Endothelial cell of umbilical vein (primary cell): ENCODE data around the gene EVC. TPM values are rescaled to one million over a fixed set of nuclear protein-coding genes. Genes with fewer than 3 reads are reported as not detected.

ENCODE experiments used
- BruUV-seq: library from RNA; stranded (reverse); fragments of 400-500 nt; replicated peaks from 2 replicates; lab custom pipeline; 2021; lab: Mats Ljungman, UMichigan
- CTCF ChIA-PET: fragments of 300-600, 350-600 bp; sonication (Branson Sonifier 250); formaldehyde crosslinking; loops from one replicate; lab custom pipeline; 2021; ENCODE audit warnings: antibody characterized with exemption, inconsistent platforms; lab: Charles Lee
- POLR2A ChIA-PET: fragments of 300-600, 350-600 bp; sonication (Branson Sonifier 250); formaldehyde crosslinking; loops from one replicate; lab custom pipeline; 2021; ENCODE audit warnings: antibody characterized with exemption, inconsistent platforms; lab: Charles Lee
- DNase-seq: peaks from one replicate; pipeline ENCODE4 v3.0.0-alpha.2; 2011; ENCODE audit warnings: low read depth, low spot score
- FAIRE-seq: peaks from 2 replicates; lab custom pipeline; 2011; peaks lifted over from hg19 to GRCh38; lab: Jason Lieb, UNC
- H2AFZ ChIP-seq: 2 replicates; pipeline ENCODE4 v1.6.0; 2012; ENCODE audit warnings: low read depth, low read length, control low read depth, inconsistent platforms
- H3K27ac ChIP-seq: 2 replicates; pipeline ENCODE4 v1.5.1; 2011; ENCODE audit warnings: low read depth, mild to moderate bottlenecking, control low read depth, low read length, moderate library complexity; ENCODE audit not compliant: insufficient read depth
- H3K27me3 ChIP-seq, 2 experiments: 2 replicates each; pipeline versions ENCODE4 v1.6.0 to v1.6.1; 2011; ENCODE audit warnings: low read length in 2 of 2, mixed read lengths in 1 of 2; ENCODE audit not compliant: control insufficient read depth in 2 of 2, insufficient read depth in 2 of 2
- H3K36me3 ChIP-seq, 2 experiments: 2 replicates in 1 of 2; 3 replicates in 1 of 2; pipeline ENCODE4 v1.5.1; 2011; ENCODE audit warnings: low read length in 2 of 2, mild to moderate bottlenecking in 1 of 2, moderate library complexity in 1 of 2; ENCODE audit not compliant: control insufficient read depth in 2 of 2, insufficient read depth in 2 of 2; ENCODE audit errors: extremely low read depth in 1 of 2
- H3K4me1 ChIP-seq: 3 replicates; pipeline ENCODE4 v1.5.1; 2011; ENCODE audit warnings: mild to moderate bottlenecking, low read length; ENCODE audit not compliant: control insufficient read depth, insufficient read depth; ENCODE audit errors: extremely low read depth
- H3K4me2 ChIP-seq: 2 replicates; pipeline ENCODE4 v1.6.1; 2011; ENCODE audit warnings: low read length, control low read depth, mixed read lengths; ENCODE audit not compliant: insufficient read depth
- H3K4me3 ChIP-seq, 3 experiments: fragments of 200-600 bp in 1 of 3; sonication (generic), shearing (Covaris generic) in 1 of 3; replicated peaks in 1 of 3; 2 replicates each; pipeline ENCODE4 v1.5.1; 2011 to 2016; ENCODE audit warnings: control low read depth in 3 of 3, low read length in 3 of 3, mild to moderate bottlenecking in 2 of 3, inconsistent platforms in 1 of 3, low read depth in 1 of 3, moderate library complexity in 1 of 3; ENCODE audit not compliant: insufficient read depth in 1 of 3
- H3K79me2 ChIP-seq: 2 replicates; pipeline ENCODE4 v1.6.0; 2012; ENCODE audit warnings: low read length, inconsistent platforms; ENCODE audit not compliant: control insufficient read depth, insufficient read depth
- H3K9ac ChIP-seq: replicated peaks from 2 replicates; pipeline ENCODE3; 2011; ENCODE audit warnings: low read length, control low read depth; ENCODE audit not compliant: insufficient read depth; ENCODE audit errors: extremely low read depth
- H3K9me1 ChIP-seq: replicated peaks from 3 replicates; pipeline ENCODE4 v1.6.0; 2011; ENCODE audit warnings: mild to moderate bottlenecking, low read length; ENCODE audit not compliant: control insufficient read depth, insufficient read depth; ENCODE audit errors: extremely low read depth
- H3K9me3 ChIP-seq: replicated peaks from 2 replicates; pipeline ENCODE4 v1.5.1; 2012; ENCODE audit warnings: low read length, inconsistent platforms; ENCODE audit not compliant: control insufficient read depth, insufficient read depth
- H4K20me1 ChIP-seq: replicated peaks from 2 replicates; pipeline ENCODE3; 2011; ENCODE audit warnings: mild to moderate bottlenecking, low read length; ENCODE audit not compliant: control insufficient read depth, insufficient read depth; ENCODE audit errors: extremely low read depth
- EZH2 ChIP-seq: IDR thresholded peaks from 2 replicates; pipeline ENCODE4 v1.6.1; 2012; ENCODE audit warnings: borderline replicate concordance, low read depth, mild to moderate bottlenecking, moderate library complexity, low read length, inconsistent platforms; ENCODE audit not compliant: severe bottlenecking
- GATA2 ChIP-seq: IDR thresholded peaks from 2 replicates; pipeline ENCODE4 v1.7.0; 2011; ENCODE audit warnings: low read depth, mild to moderate bottlenecking, moderate library complexity, mixed read lengths, low read length; ENCODE audit not compliant: insufficient read length, insufficient read depth
- JUN ChIP-seq: IDR thresholded peaks from 2 replicates; pipeline ENCODE4 v1.6.1; 2011; ENCODE audit warnings: borderline replicate concordance, low read depth; ENCODE audit not compliant: insufficient read length, insufficient read depth
- MYC ChIP-seq: IDR thresholded peaks from one replicate; pipeline ENCODE4 v1.6.1; 2011; ENCODE audit warnings: mild to moderate bottlenecking, low read depth, low read length
- POLR2A ChIP-seq: IDR thresholded peaks from 2 replicates; pipeline ENCODE4 v1.6.1; 2012; ENCODE audit warnings: low read depth, mild to moderate bottlenecking, control low read depth, low read length
- dilution Hi-C: fragments of 300-500 bp; cut with MboI; formaldehyde crosslinking; loops from one replicate; pipeline ENCODE4 v1.15.0; 2019; ENCODE audit warnings: low sequenced_read_pairs; ENCODE audit not compliant: extremely low pct_ligation_motif_present
- intact Hi-C: fragments of 100-400 bp; cut with micrococcal nuclease; formaldehyde crosslinking; loops from one replicate; pipeline ENCODE4 v1.10.0; 2022
- polyA plus RNA-seq, 4 experiments: library from polyadenylated mRNA; depleted of rRNA in 3 of 4; stranded (reverse) in 3 of 4; unstranded in 1 of 4; fragments of >200 nt; gene quantifications; 2 replicates each; pipeline versions ENCODE4 v1.2.1 to v1.2.3, GENCODE V29; 2011 to 2012; ENCODE audit warnings: missing spikeins in 1 of 4
- total RNA-seq: library from RNA; stranded (reverse); gene quantifications from 2 replicates; pipeline ENCODE4 v1.2.3, GENCODE V29; 2021
- TF ChIP-seq, protein P1 (sequence below), 2 donors: IDR thresholded peaks; 1 replicate in 1 of 2; 2 replicates in 1 of 2; pipeline ENCODE4 v1.5.1; 2011; ENCODE audit warnings: low read length in 2 of 2, mild to moderate bottlenecking in 2 of 2, moderate library complexity in 2 of 2, control low read depth in 1 of 2, inconsistent platforms in 1 of 2, low read depth in 1 of 2; ENCODE audit not compliant: insufficient read depth in 1 of 2; ENCODE audit errors: extremely low read depth in 1 of 2
- TF ChIP-seq, protein P2 (sequence below): IDR thresholded peaks from 2 replicates; pipeline ENCODE4 v1.6.1; 2011; ENCODE audit not compliant: insufficient read depth, insufficient read length

Gene EVC
- total and polyA plus RNA-seq, 2 donors (not counting 3 experiments of a cell fraction or from before 2014, with no cell fraction given), result 6.3 to 31.6 TPM

DNA sequence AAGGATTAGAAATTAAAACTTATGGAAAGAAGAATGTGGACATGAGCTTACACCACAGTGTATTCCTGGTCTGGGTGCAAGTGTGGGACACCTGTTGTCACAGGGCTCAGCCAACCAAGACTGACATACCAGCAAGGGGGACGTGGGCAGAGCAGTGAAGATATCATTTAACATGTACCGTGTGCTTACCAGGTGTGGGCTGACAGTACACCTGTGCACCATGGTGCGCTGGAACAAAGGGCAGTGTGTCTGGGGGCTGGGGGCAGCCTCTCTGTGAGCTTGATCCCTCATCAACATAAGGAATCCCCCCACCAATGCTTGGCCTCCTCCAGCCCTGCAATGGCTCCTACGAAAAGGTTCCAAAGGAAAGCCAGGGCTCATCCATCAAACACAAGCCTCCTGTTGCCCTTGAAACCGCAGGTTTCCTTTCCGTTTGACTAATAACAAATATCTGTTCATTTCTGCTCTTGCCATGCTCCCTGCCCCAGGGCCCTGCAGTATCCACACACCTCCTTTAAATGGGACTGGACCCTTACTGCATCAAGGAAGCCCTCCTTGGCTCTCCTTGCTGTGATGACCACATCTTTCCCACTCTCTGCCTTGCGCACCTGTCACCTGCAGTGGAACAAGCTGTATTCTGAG, 19.4 kb upstream of the EVC start:
- H3K9me1 ChIP-seq, result no peaks in the 10 kb centered on the region
- dilution Hi-C loops (no loop called here), intact Hi-C loops (no loop called here)
- CTCF ChIA-PET, result no interaction called here
- H3K4me3 ChIP-seq, result no peak overlapping the region
- H3K4me1 ChIP-seq, result no peaks in the 10 kb centered on the region
- BruUV-seq, result no TSS peak
- DNase-seq, result no peak
- no peak for TF ChIP-seq POLR2A
- no peak for TF ChIP-seq GATA2
- TF ChIP-seq, protein P1, sequence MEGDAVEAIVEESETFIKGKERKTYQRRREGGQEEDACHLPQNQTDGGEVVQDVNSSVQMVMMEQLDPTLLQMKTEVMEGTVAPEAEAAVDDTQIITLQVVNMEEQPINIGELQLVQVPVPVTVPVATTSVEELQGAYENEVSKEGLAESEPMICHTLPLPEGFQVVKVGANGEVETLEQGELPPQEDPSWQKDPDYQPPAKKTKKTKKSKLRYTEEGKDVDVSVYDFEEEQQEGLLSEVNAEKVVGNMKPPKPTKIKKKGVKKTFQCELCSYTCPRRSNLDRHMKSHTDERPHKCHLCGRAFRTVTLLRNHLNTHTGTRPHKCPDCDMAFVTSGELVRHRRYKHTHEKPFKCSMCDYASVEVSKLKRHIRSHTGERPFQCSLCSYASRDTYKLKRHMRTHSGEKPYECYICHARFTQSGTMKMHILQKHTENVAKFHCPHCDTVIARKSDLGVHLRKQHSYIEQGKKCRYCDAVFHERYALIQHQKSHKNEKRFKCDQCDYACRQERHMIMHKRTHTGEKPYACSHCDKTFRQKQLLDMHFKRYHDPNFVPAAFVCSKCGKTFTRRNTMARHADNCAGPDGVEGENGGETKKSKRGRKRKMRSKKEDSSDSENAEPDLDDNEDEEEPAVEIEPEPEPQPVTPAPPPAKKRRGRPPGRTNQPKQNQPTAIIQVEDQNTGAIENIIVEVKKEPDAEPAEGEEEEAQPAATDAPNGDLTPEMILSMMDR (IDR thresholded peaks at IDR 0.05; ENCODE audit: extremely low read depth in 1 of 2, insufficient read depth in 1 of 2, low read depth in 1 of 2, low read length in 2 of 2), result no peak
- TF ChIP-seq MYC, result no peak
- no peak for TF ChIP-seq EZH2
- no peak for TF ChIP-seq JUN
- TF ChIP-seq, protein P2, sequence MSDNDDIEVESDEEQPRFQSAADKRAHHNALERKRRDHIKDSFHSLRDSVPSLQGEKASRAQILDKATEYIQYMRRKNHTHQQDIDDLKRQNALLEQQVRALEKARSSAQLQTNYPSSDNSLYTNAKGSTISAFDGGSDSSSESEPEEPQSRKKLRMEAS, result no peak
- H3K27ac ChIP-seq, result no peak overlapping the region
- no peaks in the 10 kb centered on the region for H3K79me2 ChIP-seq
- no peaks in the 10 kb centered on the region for H3K9me3 ChIP-seq
- H3K27me3 ChIP-seq, result no peaks in the 10 kb centered on the region
- peaks cover 3 to 34% of the 10 kb centered on the region in 2 experiments for H3K36me3 ChIP-seq
- no peak overlapping the region for H2AFZ ChIP-seq
- FAIRE-seq, result no peak
- H4K20me1 ChIP-seq, result no peaks in the 10 kb centered on the region
- POLR2A ChIA-PET, result no interaction called here
- no peak overlapping the region for H3K9ac ChIP-seq
- no peak overlapping the region for H3K4me2 ChIP-seq
